GM12878 (cell line): ENCODE data around the gene TET2. TPM values are rescaled to one million over a fixed set of nuclear protein-coding genes. Genes with fewer than 3 reads are reported as not detected.

Experiments used
- ATAC-seq: fragments of 200-7000 bp; cut with Tn5 transposase; 3 replicates; pipeline ENCODE4 v1.9.1; 2020; ENCODE audit warnings: mild to moderate bottlenecking, moderate library complexity
- BruUV-seq: library from RNA; stranded (reverse); fragments of 400-500 nt; replicated peaks from 2 replicates; lab custom pipeline; 2021; lab: Mats Ljungman, UMichigan
- CTCF ChIA-PET: fragments of 300-600 bp; sonication (Branson Sonifier 250); formaldehyde crosslinking; extraction: SDS; loops from one replicate; lab custom pipeline; 2021; ENCODE audit warnings: inconsistent platforms; lab: Yijun Ruan, JAX
- POLR2A ChIA-PET: fragments of 350-600 bp; formaldehyde crosslinking; extraction: SDS; loops from one replicate; lab custom pipeline; 2021; ENCODE audit warnings: inconsistent platforms; lab: Charles Lee
- RAD21 ChIA-PET: fragments of 300-600 bp; sonication (Branson Sonifier 250); formaldehyde crosslinking; loops from one replicate; lab custom pipeline; 2023; ENCODE audit warnings: antibody characterized with exemption; ENCODE audit not compliant: unreplicated experiment; lab: Charles Lee
- SMC1A ChIA-PET: fragments of 300-600 bp; sonication (Branson Sonifier 250); formaldehyde crosslinking; loops from one replicate; lab custom pipeline; 2023; ENCODE audit not compliant: unreplicated experiment, uncharacterized antibody; lab: Charles Lee
- DNase-seq: peaks from one replicate; pipeline ENCODE4 v3.0.0-alpha.2; 2011; ENCODE audit warnings: low read depth, low spot score
- FAIRE-seq: peaks from 3 replicates; lab custom pipeline; 2011; peaks lifted over from hg19 to GRCh38; lab: Jason Lieb, UNC
- H2AFZ ChIP-seq: 2 replicates; pipeline ENCODE4 v1.6.0; 2011; ENCODE audit warnings: low read depth, low read length, control low read depth; ENCODE audit not compliant: control insufficient read depth
- H3K27ac ChIP-seq: 2 replicates; pipeline ENCODE4 v1.5.1; 2011; ENCODE audit warnings: control low read depth; ENCODE audit not compliant: control insufficient read depth, insufficient read depth
- H3K27me3 ChIP-seq, 2 experiments: replicated peaks in 1 of 2; 2 replicates each; pipeline versions ENCODE4 v1.6.0 to v1.6.1; 2011; ENCODE audit warnings: low read length in 1 of 2; ENCODE audit not compliant: control insufficient read depth in 2 of 2, insufficient read depth in 2 of 2
- H3K36me3 ChIP-seq, 2 experiments: 2 replicates each; pipeline ENCODE4 v1.5.1; 2011; ENCODE audit warnings: low read length in 1 of 2; ENCODE audit not compliant: control insufficient read depth in 2 of 2, insufficient read depth in 2 of 2
- H3K4me1 ChIP-seq: 2 replicates; pipeline ENCODE4 v1.6.1; 2011; ENCODE audit warnings: mild to moderate bottlenecking, low read length, moderate library complexity, mixed read lengths; ENCODE audit not compliant: control insufficient read depth, insufficient read depth
- H3K4me2 ChIP-seq: 2 replicates; pipeline ENCODE4 v1.6.0; 2011; ENCODE audit warnings: control low read depth; ENCODE audit not compliant: control insufficient read depth, insufficient read depth
- H3K4me3 ChIP-seq: fragments of 200-600 bp; sonication (generic); 2 replicates; pipeline ENCODE4 v1.5.1; 2016
- H3K79me2 ChIP-seq: 2 replicates; pipeline ENCODE4 v1.6.0; 2011; ENCODE audit warnings: low read length; ENCODE audit not compliant: control insufficient read depth, insufficient read depth
- H3K9ac ChIP-seq: 2 replicates; pipeline ENCODE4 v1.8.0; 2011; ENCODE audit warnings: low read length, control low read depth, mixed read lengths; ENCODE audit not compliant: control insufficient read depth, insufficient read depth
- H3K9me3 ChIP-seq: replicated peaks from 3 replicates; pipeline ENCODE4 v1.5.1; 2011; ENCODE audit warnings: mild to moderate bottlenecking, low read length; ENCODE audit not compliant: control insufficient read depth, insufficient read depth
- H4K20me1 ChIP-seq: 2 replicates; pipeline ENCODE4 v1.6.0; 2011; ENCODE audit not compliant: control insufficient read depth, insufficient read depth
- BCL3 ChIP-seq: IDR thresholded peaks from 2 replicates; pipeline ENCODE4 v1.6.1; 2011; ENCODE audit warnings: borderline replicate concordance, low read depth, mild to moderate bottlenecking, moderate library complexity, low read length; ENCODE audit not compliant: insufficient read depth, poor library complexity, severe bottlenecking
- IRF3 ChIP-seq: fragments of 450-650 bp; IDR thresholded peaks from 2 replicates; pipeline ENCODE4 v1.6.1; 2014; ENCODE audit warnings: mild to moderate bottlenecking
- NBN ChIP-seq: fragments of 450-650 bp; IDR thresholded peaks from 2 replicates; pipeline ENCODE4 v1.6.1; 2016
- NFXL1 ChIP-seq: fragments of 450-650 bp; IDR thresholded peaks from 2 replicates; pipeline ENCODE4 v1.6.1; 2017; ENCODE audit warnings: antibody characterized with exemption, mild to moderate bottlenecking, borderline replicate concordance
- REST ChIP-seq: IDR thresholded peaks from 2 replicates; pipeline ENCODE4 v1.6.1; 2012; ENCODE audit warnings: mild to moderate bottlenecking, low read depth, low read length
- SP1 ChIP-seq: IDR thresholded peaks from one replicate; pipeline ENCODE4 v1.6.1; 2011; ENCODE audit warnings: low read depth, low read length
- SPI1 ChIP-seq: IDR thresholded peaks from 2 replicates; pipeline ENCODE4 v1.6.1; 2011; ENCODE audit warnings: low read depth, mild to moderate bottlenecking, low read length, moderate library complexity, borderline replicate concordance; ENCODE audit not compliant: insufficient read depth
- SREBF2 ChIP-seq: IDR thresholded peaks from 2 replicates; pipeline ENCODE4 v1.6.1; 2012; ENCODE audit warnings: mild to moderate bottlenecking, low read length
- TCF3 ChIP-seq: IDR thresholded peaks from 2 replicates; pipeline ENCODE4 v1.6.1; 2012; ENCODE audit warnings: low read depth, mild to moderate bottlenecking, low read length, borderline replicate concordance; ENCODE audit not compliant: insufficient read depth
- WGBS: methylation state at CpG from one replicate; pipeline ENCODE4 v1.1.6; 2016; ENCODE audit warnings: low lambda C conversion rate; ENCODE audit not compliant: insufficient replicate concordance, insufficient coverage; ENCODE audit errors: missing lambda C conversion rate; 5-methylcytosine and 5-hydroxymethylcytosine counted together
- in situ Hi-C: fragments of 300-500 bp; cut with MboI; formaldehyde crosslinking; loops from 9 replicates; pipeline ENCODE4 v1.14.3; 2018; ENCODE audit warnings: mixed read lengths
- intact Hi-C: fragments of 100-400 bp; cut with micrococcal nuclease; formaldehyde crosslinking; loops from one replicate; pipeline ENCODE4 v1.14.2; 2022; ENCODE audit not compliant: unreplicated experiment
- polyA plus RNA-seq, 11 experiments: library from polyadenylated mRNA; depleted of rRNA in 4 of 11; unstranded in 6 of 11; stranded (reverse) in 5 of 11; fragments of >200 nt; fragmentation: Nextera tagmentation in 4 of 11; fragmentation: Illumina TruSeq in 1 of 11; extraction: Ambion mirVana in 4 of 11; extraction: Trizol in 1 of 11; gene quantifications; 1 replicate in 1 of 11; 2 replicates in 10 of 11; pipeline versions ENCODE4 v1.2.1 to v1.2.3, GENCODE V29; 2011 to 2016; ENCODE audit warnings: inconsistent platforms in 2 of 11, missing spikeins in 2 of 11, low read depth in 1 of 11
- total RNA-seq, 4 experiments: library from RNA; depleted of rRNA in 3 of 4; stranded (reverse); fragments of >200 nt in 3 of 4; fragmentation: Illumina TruSeq in 1 of 4; extraction: Trizol in 1 of 4; gene quantifications; 2 replicates each; pipeline versions ENCODE4 v1.2.1 to v1.2.3, GENCODE V29; 2013 to 2021

TET2 gene
- total and polyA plus RNA-seq, 10 of the 15 experiments (the other 5 are each of a cell fraction or from before 2014, with no cell fraction given): 3.7 to 49.0 (median 27.5) TPM

- in situ Hi-C loops (no loop called here), intact Hi-C loops (loop anchor here (5.0 kb wide), 1 partner anchor 66 kb away; no protein-coding TSS in a partner anchor)
- Histone ChIP-seq H3K4me2 (no peak overlapping the region), H3K79me2 (no peaks in the 10 kb centered on the region), H3K4me3 (no peak overlapping the region), H3K9me3 (no peaks in the 10 kb centered on the region; the same call in 2 of the 3 replicates), H3K4me1 (no peaks in the 10 kb centered on the region), H4K20me1 (no peaks in the 10 kb centered on the region), H3K36me3 (no peaks in the 10 kb centered on the region), H3K9ac (no peak overlapping the region), H2AFZ (no peak overlapping the region), H3K27ac (no peak overlapping the region), H3K27me3 (no peaks in the 10 kb centered on the region)
- POLR2A ChIA-PET: no interaction called here
- RAD21 ChIA-PET: interaction anchor here (1.2 kb wide), 1 partner anchor 344 kb away, joined by 4 read pairs; no protein-coding TSS in a partner anchor
- DNase-seq (no peak), FAIRE-seq (no peak), ATAC-seq (peak; percentile 74)
- no TSS peak for BruUV-seq
- WGBS: 0% methylated on average over 1 of the region's 1 CpG
- CTCF ChIA-PET: interaction anchor here (0.6 to 1.2 kb wide), 3 partner anchors 12 to 267 kb away, joined by 3 read pairs; no protein-coding TSS in a partner anchor
- SMC1A ChIA-PET: interaction anchor here (0.7 to 1.7 kb wide), 4 partner anchors 12 to 175 kb away, joined by 3 read pairs; no protein-coding TSS in a partner anchor
- TF ChIP-seq SPI1 (peak; percentile 97), TCF3 (no peak)
Measured at GRCh38 chr4:105128208-105128607, 18.5 kb upstream of the TET2 start.

DNA sequence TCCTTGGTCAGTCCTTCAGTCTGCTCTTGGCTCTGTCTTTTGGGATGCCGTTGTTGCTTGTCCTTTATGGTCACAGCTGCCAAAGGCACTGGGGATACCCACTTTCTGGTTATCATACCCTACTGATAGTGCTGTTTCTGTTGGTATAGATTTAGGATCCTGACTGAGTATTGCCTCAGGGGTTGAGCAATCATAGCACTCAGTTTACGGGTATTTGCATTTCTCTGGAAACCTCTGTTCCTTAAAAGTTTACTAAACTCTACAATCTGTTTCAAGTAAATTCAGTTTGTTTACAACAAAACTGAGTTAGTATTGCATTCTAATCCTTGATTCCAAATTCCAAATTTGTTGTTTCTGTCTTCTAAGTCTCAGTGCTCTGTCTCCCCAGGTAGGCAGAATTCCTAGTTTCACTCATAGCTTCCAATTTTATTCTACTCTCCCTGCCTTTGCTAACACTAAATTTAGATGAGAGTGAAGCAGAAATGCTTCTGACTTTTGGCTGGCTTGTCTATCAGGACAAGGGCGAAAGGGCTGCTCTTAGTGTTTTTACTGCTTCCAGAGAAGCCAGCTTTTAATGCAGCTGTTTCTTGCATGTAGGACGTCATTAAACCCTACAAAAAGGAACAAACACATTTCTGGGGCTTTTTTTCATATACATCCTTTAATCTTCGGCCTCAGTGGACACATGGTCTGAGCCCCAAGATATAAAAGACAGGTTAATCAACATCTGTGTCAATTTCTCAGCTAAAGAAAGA is 17.2 kb upstream of the TET2 start:
- CTCF ChIA-PET: no interaction called here
- in situ Hi-C loops: no loop called here
- Histone ChIP-seq H2AFZ (no peak overlapping the region), H3K79me2 (no peaks in the 10 kb centered on the region), H3K27ac (no peak overlapping the region), H3K9ac (no peak overlapping the region), H3K4me3 (no peak overlapping the region), H3K27me3 (no peaks in the 10 kb centered on the region), H3K9me3 (no peaks in the 10 kb centered on the region; the same call in 2 of the 3 replicates), H3K4me2 (no peak overlapping the region), H3K4me1 (no peaks in the 10 kb centered on the region), H4K20me1 (no peaks in the 10 kb centered on the region), H3K36me3 (no peaks in the 10 kb centered on the region)
- POLR2A ChIA-PET: no interaction called here
- WGBS: 87% methylated on average over 5 of the region's 5 CpGs
- no peak for FAIRE-seq
- no TSS peak for BruUV-seq
- DNase-seq: no peak
- no peak for ATAC-seq
- SMC1A ChIA-PET: interaction anchor here (0.7 to 1.3 kb wide), 3 partner anchors 9 to 53 kb away, joined by 3 read pairs; no protein-coding TSS in a partner anchor
- RAD21 ChIA-PET: no interaction called here
- intact Hi-C loops: loop anchor here (5.0 kb wide), 1 partner anchor 67 kb away; no protein-coding TSS in a partner anchor
- TF ChIP-seq SP1 (no peak), IRF3 (no peak), NFXL1 (no peak), BCL3 (no peak), NBN (no peak), REST (no peak), SREBF2 (no peak)
